Heart left ventricle (tissue), 16 donors: ENCODE data around the gene IKZF1. TPM values are rescaled to one million over a fixed set of nuclear protein-coding genes. Genes with fewer than 3 reads are reported as not detected.

Experiments
- ATAC-seq, 4 donors: fragments of 200-7000 bp; cut with Tn5 transposase; one replicate each; pipeline ENCODE4 v1.9.1; 2020 to 2022; ENCODE audit warnings: moderate library complexity in 4 of 4, mild to moderate bottlenecking in 3 of 4, moderate number of reproducible peaks in 1 of 4
- DNase-seq, 5 donors: peaks; one replicate each; pipeline ENCODE4 v3.0.0-alpha.2; 2020
- H3K27ac ChIP-seq, 12 donors: fragments of 200-600 bp; sonication (generic) in 4 of 12; one replicate each; pipeline versions ENCODE4 v1.5.0 to v1.8.0; 2016 to 2022; ENCODE audit warnings: mild to moderate bottlenecking in 2 of 12
- H3K27me3 ChIP-seq, 9 donors: fragments of 200-600 bp; sonication (generic) in 2 of 9; one replicate each; pipeline versions ENCODE4 v1.5.1 to v1.8.0; 2016 to 2022; ENCODE audit warnings: mild to moderate bottlenecking in 3 of 9
- H3K36me3 ChIP-seq, 9 donors: fragments of 200-600 bp; sonication (generic) in 2 of 9; one replicate each; pipeline versions ENCODE4 v1.5.0 to v1.8.0; 2018 to 2022; ENCODE audit warnings: mild to moderate bottlenecking in 2 of 9
- H3K4me1 ChIP-seq, 12 donors: fragments of 200-600 bp; sonication (generic) in 4 of 12; one replicate each; pipeline versions ENCODE4 v1.5.0 to v1.8.0; 2016 to 2022; ENCODE audit warnings: mild to moderate bottlenecking in 3 of 12
- H3K4me3 ChIP-seq, 12 donors: fragments of 200-600 bp; sonication (generic) in 4 of 12; one replicate each; pipeline versions ENCODE4 v1.5.0 to v1.8.0; 2017 to 2022; ENCODE audit warnings: mild to moderate bottlenecking in 9 of 12, moderate library complexity in 4 of 12
- H3K9me3 ChIP-seq, 12 donors: fragments of 200-600 bp; sonication (generic) in 4 of 12; one replicate each; pipeline versions ENCODE4 v1.5.0 to v1.8.0; 2016 to 2022; ENCODE audit warnings: mild to moderate bottlenecking in 1 of 12
- POLR2A ChIP-seq, 2 donors: fragments of 450-650 bp; IDR thresholded peaks; one replicate each; pipeline ENCODE4 v1.6.1; 2017; ENCODE audit warnings: antibody characterized with exemption in 2 of 2, mild to moderate bottlenecking in 2 of 2, moderate library complexity in 2 of 2
- WGBS, 4 donors: extraction: QIAGEN DNeasy Blood & Tissue Kit in 2 of 4; methylation state at CpG; one replicate each; pipeline versions ENCODE4 v1.1.5 to v1.1.7; 2013 to 2018; 5-methylcytosine and 5-hydroxymethylcytosine counted together
- intact Hi-C, 10 donors: fragments of 100-400 bp; cut with DNase I; formaldehyde crosslinking; loops; one replicate each; pipeline versions ENCODE4 v1.11.1 to v1.14.2; 2022
- polyA plus RNA-seq, 2 donors: library from polyadenylated mRNA; stranded (reverse); fragments of 200-250 nt; gene quantifications; one replicate each; pipeline ENCODE4 v1.2.3, GENCODE V29; 2013
- total RNA-seq, 9 donors: library from RNA; depleted of rRNA in 2 of 9; stranded (reverse); fragments of >200 nt in 2 of 9; fragmentation: NEBNext Ultra II Directional in 3 of 9; extraction: Animal tissue kit (Norgen Biotek cat#: 25700) in 3 of 9; gene quantifications; one replicate each; pipeline versions ENCODE4 v1.1.0 to v1.2.4, GENCODE V29; 2016 to 2023
- TF ChIP-seq, protein P1 (sequence below), 12 donors: fragments of 200-600 bp; sonication (generic) in 4 of 12; IDR thresholded peaks; one replicate each; pipeline versions ENCODE4 v1.5.0 to v1.8.0; 2018 to 2022; ENCODE audit warnings: antibody characterized with exemption in 12 of 12, mild to moderate bottlenecking in 5 of 12
- donor health status: ischemic (EF 13 %, LVEDD 7.1; RV severe dilation, severe dysfunction).
- donor health status: healthy with polysubstance abuse.
- donor health status: DM: no; HTN: yes; CAD: no.
- donor health status: DM: no; HTN: no; CAD: no.
- donor health status: ischemic (EF 25% LVEDD 6.9; RV normal size, moderate dysfunction).
- donor health status: ischemic (EF 25% LVEDD 5.7; RV mildly dilated, moderate dysfunction).
- donor health status: healthy.
- donor health status: DM: yes; HTN: yes; CAD: no.
- donor health status: ischemic (EF 35%, LVEDD 5.7; RV mildly dilated, moderate dysfunction).
- donor health status: nonischemic (EF 11% LVEDD 7.7; RV severe dilation, severe dysfunction).
- donor health status: DM: yes; HTN: yes; CAD: no.
- donor health status: PGD.
- donor health status: ischemic (EF 29% LVEDD 5.4; RV normal size, mild dysfunction).
- donor health status: nonischemic (EF 23%, LVEDD 6.1; RV moderate dilation, normal function).

The IKZF1 gene
- total and polyA plus RNA-seq, 11 donors = 0.30 to 27.8 (median 2.4) TPM

DNA sequence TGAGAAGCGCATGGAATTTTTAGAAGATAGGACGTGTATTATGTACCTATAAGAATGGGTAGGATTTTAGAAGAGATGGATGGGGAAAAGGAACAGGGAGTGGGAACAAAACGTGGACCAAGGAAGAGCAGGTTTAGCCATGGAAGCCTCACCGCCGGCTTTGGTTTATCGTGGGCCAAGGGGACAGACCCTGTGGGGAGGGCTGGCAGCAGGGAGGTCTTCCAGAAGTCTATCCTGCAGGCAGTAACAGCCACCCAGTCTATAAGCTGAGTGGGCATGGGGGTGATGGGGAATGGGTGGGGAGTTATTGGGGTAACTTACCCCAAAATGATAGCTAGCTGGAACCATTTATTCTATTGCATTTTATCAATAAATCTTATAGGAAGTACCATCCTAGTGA, 44.9 kb downstream of the IKZF1 start:
- DNase-seq (no peak), ATAC-seq (no peak)
- TF ChIP-seq, protein P1, sequence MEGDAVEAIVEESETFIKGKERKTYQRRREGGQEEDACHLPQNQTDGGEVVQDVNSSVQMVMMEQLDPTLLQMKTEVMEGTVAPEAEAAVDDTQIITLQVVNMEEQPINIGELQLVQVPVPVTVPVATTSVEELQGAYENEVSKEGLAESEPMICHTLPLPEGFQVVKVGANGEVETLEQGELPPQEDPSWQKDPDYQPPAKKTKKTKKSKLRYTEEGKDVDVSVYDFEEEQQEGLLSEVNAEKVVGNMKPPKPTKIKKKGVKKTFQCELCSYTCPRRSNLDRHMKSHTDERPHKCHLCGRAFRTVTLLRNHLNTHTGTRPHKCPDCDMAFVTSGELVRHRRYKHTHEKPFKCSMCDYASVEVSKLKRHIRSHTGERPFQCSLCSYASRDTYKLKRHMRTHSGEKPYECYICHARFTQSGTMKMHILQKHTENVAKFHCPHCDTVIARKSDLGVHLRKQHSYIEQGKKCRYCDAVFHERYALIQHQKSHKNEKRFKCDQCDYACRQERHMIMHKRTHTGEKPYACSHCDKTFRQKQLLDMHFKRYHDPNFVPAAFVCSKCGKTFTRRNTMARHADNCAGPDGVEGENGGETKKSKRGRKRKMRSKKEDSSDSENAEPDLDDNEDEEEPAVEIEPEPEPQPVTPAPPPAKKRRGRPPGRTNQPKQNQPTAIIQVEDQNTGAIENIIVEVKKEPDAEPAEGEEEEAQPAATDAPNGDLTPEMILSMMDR (IDR thresholded peaks at IDR 0.05) = no peak
- TF ChIP-seq POLR2A (IDR thresholded peaks at IDR 0.05) = no peak
- H3K27me3 ChIP-seq = peaks cover 0 to 41% (median 0%) of the 10 kb centered on the region in 9 donors
- H3K4me3 ChIP-seq = no peak overlapping the region
- peaks cover 0 to 76% (median 0%) of the 10 kb centered on the region in 12 donors for H3K4me1 ChIP-seq
- peaks cover 0 to 17% (median 0%) of the 10 kb centered on the region in 9 donors for H3K36me3 ChIP-seq
- intact Hi-C loops = no loop called here
- H3K27ac ChIP-seq = peak overlapping the region in 1 of 12 donors; percentile 85
- WGBS, 4 donors = 79 to 88% (median 84%) methylated on average over 6 of the region's 6 CpGs
- H3K9me3 ChIP-seq = no peaks in the 10 kb centered on the region

DNA sequence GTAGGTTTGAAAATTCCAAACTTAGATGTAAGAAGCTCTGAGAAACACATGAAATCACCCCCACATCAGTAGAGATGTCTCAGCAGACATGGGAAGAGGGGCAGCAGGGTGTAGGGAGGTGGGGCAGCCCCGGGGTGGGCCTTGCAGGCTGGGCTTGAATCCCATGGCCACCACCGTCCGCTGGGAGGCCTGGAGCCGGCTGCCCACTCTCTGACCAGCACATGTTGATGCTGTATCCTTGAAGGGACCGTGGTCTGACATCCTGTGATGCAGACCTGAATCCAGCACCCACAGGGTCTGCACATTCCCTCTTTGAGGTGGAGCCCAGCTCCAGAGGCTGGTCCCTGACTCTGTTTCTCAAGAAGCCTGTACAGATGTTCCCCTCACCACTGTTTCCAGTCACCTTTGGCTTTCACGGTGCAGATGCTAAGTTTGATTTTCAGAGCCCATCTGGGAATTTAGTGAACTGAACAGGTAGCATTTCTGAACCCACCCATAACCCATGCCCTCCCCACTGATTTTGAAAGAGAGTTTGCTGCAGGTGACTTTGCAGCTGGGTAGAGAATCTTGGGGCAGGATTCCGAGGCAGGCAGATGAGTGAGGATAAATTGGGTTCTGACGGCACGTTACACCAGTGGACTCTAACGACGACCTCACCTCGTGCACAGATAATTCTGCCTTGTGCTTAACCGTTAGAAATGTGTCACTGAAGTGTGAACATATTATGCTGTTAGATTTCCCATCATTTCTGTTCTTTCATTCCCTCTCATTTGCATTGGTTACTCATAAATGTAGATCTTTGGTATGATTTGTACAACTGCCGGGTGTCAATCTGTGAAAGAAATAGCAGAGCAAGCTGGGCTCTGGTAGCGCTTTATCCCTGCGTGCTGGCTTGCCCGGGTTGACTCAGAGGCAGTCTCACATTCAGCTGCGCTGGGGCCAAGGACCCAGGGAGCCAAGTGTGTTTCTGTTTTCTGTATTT, 45.7 kb downstream of the IKZF1 start:
- peaks cover 0 to 85% (median 0%) of the 10 kb centered on the region in 12 donors for H3K4me1 ChIP-seq
- ATAC-seq = no peak
- TF ChIP-seq, protein P1 (IDR thresholded peaks at IDR 0.05) = no peak
- TF ChIP-seq POLR2A (IDR thresholded peaks at IDR 0.05) = no peak
- peak overlapping the region in 1 of 12 donors; percentile 85 for H3K27ac ChIP-seq
- intact Hi-C loops = no loop called here
- no peaks in the 10 kb centered on the region for H3K9me3 ChIP-seq
- H3K4me3 ChIP-seq = no peak overlapping the region
- H3K27me3 ChIP-seq = peaks cover 0 to 36% (median 3%) of the 10 kb centered on the region in 9 donors
- peaks cover 0 to 17% (median 0%) of the 10 kb centered on the region in 9 donors for H3K36me3 ChIP-seq
- no peak for DNase-seq
- 56 to 64% (median 63%) methylated on average over 14 to 18 of the region's 18 CpGs for WGBS, 4 donors

GRCh38 chr7:50351267-50351666, 46.8 kb downstream of the IKZF1 start:
- DNase-seq (no peak), ATAC-seq (no peak)
- H3K9me3 ChIP-seq = no peaks in the 10 kb centered on the region
- peaks cover 0 to 36% (median 0%) of the 10 kb centered on the region in 9 donors for H3K27me3 ChIP-seq
- intact Hi-C loops = no loop called here
- peak overlapping the region in 1 of 12 donors; percentile 85 for H3K27ac ChIP-seq
- WGBS, 4 donors = 51 to 65% (median 62%) methylated on average over 2 of the region's 2 CpGs
- peaks cover 0 to 95% (median 0%) of the 10 kb centered on the region in 12 donors for H3K4me1 ChIP-seq
- peaks cover 0 to 17% (median 0%) of the 10 kb centered on the region in 9 donors for H3K36me3 ChIP-seq
- H3K4me3 ChIP-seq = no peak overlapping the region
- TF ChIP-seq, protein P1 (IDR thresholded peaks at IDR 0.05) = no peak
- no peak for TF ChIP-seq POLR2A (IDR thresholded peaks at IDR 0.05)

DNA sequence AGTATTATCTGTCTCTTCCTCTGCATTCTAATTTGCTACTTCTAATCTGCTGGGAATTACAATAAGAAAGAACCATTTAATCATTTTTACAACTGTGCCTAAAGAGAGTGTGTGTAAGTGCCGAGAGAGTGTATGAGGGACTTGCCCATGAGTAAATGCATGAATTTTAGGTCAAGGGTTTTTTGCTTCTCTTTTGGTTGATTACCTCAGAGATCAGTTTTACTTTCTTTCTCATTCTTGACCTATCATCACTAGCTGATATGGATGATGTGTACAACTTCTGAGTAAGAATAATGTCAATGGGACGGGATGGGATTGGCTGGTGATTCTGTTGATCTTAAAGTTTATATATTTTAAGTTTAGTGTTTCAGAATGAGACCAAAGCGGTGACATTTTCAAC, 47.8 kb downstream of the IKZF1 start:
- no peak for ATAC-seq
- peak overlapping the region in 1 of 12 donors; percentile 85 for H3K27ac ChIP-seq
- 70 to 79% (median 72%) methylated on average over 3 of the region's 3 CpGs for WGBS, 4 donors

More for the DNA sequence above, 47.8 kb downstream of the IKZF1 start:
- H3K4me3 ChIP-seq = no peak overlapping the region
- intact Hi-C loops = no loop called here
- H3K4me1 ChIP-seq = peaks cover 0 to 92% (median 0%) of the 10 kb centered on the region in 12 donors
- H3K9me3 ChIP-seq = no peaks in the 10 kb centered on the region
- TF ChIP-seq, protein P1 (IDR thresholded peaks at IDR 0.05) = no peak
- TF ChIP-seq POLR2A (IDR thresholded peaks at IDR 0.05) = no peak
- H3K36me3 ChIP-seq = peaks cover 0 to 12% (median 0%) of the 10 kb centered on the region in 9 donors
- H3K27me3 ChIP-seq = peaks cover 0 to 30% (median 0%) of the 10 kb centered on the region in 9 donors
- no peak for DNase-seq
